GM19372 (cell line): ENCODE measurements around the gene ZNF141.
A peak's percentile ranks its signal among the peaks of the same experiment; 100 is the strongest.
"Not testable (repeated sequence)": the region's sequence is repeated elsewhere in the genome, so short reads cannot be mapped to it uniquely, and the experiment has no call there.

Experiments used
- ATAC-seq: cut with Tn5 transposase; IDR thresholded peaks from one replicate; pipeline ENCODE4 v1.9.1; 2021; ENCODE audit warnings: mild to moderate bottlenecking, low read depth, moderate library complexity; ENCODE audit not compliant: unreplicated experiment

Gene ZNF141

GRCh38 chr4:337143-337931 is at the start of gene ZNF141:
Gene ZNF141 (plus strand): TSS chr4:337814. CDS start chr4:337984, 170 bp downstream.
- ATAC-seq = peak; percentile 91

- ATAC-seq = no peak
These were observed 48.7 kb upstream of the ZNF141 start for GRCh38 chr4:288891-289290.

GRCh38 chr4:294732-295131 is 42.9 kb upstream of the ZNF141 start:
- no peak for ATAC-seq

GRCh38 chr4:302381-302780 is 35.2 kb upstream of the ZNF141 start:
- no peak for ATAC-seq

- not testable (repeated sequence) for ATAC-seq
These were observed 33.1 kb upstream of the ZNF141 start for GRCh38 chr4:304516-304915.

- ATAC-seq = no peak
These were observed 32.5 kb upstream of the ZNF141 start, which contains the start of gene ZNF732 for GRCh38 chr4:304969-305680. Gene ZNF732 (minus strand): TSS chr4:305474. CDS start chr4:305310, 164 bp downstream.

GRCh38 chr4:306551-306961 is 31.1 kb upstream of the ZNF141 start:
- no peak for ATAC-seq

- ATAC-seq = no peak
These were observed 27.8 kb upstream of the ZNF141 start for GRCh38 chr4:309807-310206.

- ATAC-seq = no peak
These were observed 23.2 kb upstream of the ZNF141 start for GRCh38 chr4:314296-314903.

- no peak for ATAC-seq
These were observed 8.9 kb upstream of the ZNF141 start for GRCh38 chr4:328729-329128.

GRCh38 chr4:335515-335914 is 2.1 kb upstream of the ZNF141 start:
- ATAC-seq = no peak

- ATAC-seq = no peak
These were observed 1.3 kb upstream of the ZNF141 start for GRCh38 chr4:336099-336892.

- ATAC-seq = peak; percentile 6
These were observed 796 bp upstream of the ZNF141 start for GRCh38 chr4:336893-337142.

- ATAC-seq = peak; percentile 26
These were observed 531 bp downstream of the ZNF141 start for GRCh38 chr4:337932-338758.

- no peak for ATAC-seq
These were observed 1.1 kb downstream of the ZNF141 start for GRCh38 chr4:338759-339097.

GRCh38 chr4:340011-340410 is 2.4 kb downstream of the ZNF141 start:
- ATAC-seq = no peak

GRCh38 chr4:373062-373839 is 35.6 kb downstream of the ZNF141 start:
- no peak for ATAC-seq

GRCh38 chr4:374298-375160 is 36.9 kb downstream of the ZNF141 start:
- no peak for ATAC-seq
